Fibroblast of upper back skin (primary cell): ENCODE results near the gene PIP4K2A.
"Not testable (repeated sequence)": the region's sequence is repeated elsewhere in the genome, so short reads cannot be mapped to it uniquely, and the experiment has no call there.

Source experiments
- DNase-seq: peaks from one replicate; pipeline ENCODE4 v3.0.0-alpha.2; 2013

PIP4K2A gene

GRCh38 chr10:22544325-22545068 is 169.9 kb downstream of the PIP4K2A start:
- no peak for DNase-seq

- no peak for DNase-seq
Observed at GRCh38 chr10:22542773-22543172, 171.6 kb downstream of the PIP4K2A start.

DNA sequence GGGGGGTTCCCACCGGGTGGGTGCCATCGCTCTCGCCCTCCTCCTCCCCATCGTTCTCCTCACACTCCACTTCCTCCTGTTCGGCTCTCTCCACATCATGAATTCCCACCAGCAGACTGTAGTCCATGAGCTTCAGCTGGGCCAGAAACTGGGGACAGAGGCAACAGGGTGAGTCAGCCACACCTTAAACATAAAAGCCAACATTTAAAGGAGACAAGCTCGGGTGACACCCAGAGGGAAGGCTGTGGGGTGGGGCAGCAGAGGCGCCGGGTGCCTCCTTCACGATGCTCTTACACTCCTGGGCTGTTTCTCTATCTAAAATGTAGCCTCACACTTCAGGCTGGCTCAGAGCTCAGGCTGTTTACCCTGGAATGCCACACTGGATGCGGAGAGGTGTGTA is 172.5 kb downstream of the PIP4K2A start:
- DNase-seq = no peak

- DNase-seq = no peak
Observed at GRCh38 chr10:22539579-22540298, 174.6 kb downstream of the PIP4K2A start.

- no peak for DNase-seq
Observed at GRCh38 chr10:22537810-22538209, 176.6 kb downstream of the PIP4K2A start.

DNA sequence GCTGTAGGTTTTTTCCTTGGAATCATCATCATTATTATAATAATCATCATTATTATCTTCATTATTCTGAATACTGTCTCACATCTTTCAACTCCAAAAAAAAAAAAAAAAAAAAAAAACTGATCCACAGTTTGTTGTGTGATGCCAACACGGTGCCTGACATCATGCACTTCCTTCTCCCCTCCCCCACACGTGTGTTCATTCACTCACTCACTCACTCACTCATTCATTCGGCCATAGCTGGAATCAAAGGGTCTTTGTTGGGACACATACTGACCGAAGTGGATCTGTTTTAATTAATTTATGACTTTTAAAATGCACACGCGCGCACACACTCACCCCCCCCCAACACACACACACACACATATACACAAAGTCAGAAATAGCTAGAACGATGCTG is 177.8 kb downstream of the PIP4K2A start:
- DNase-seq = no peak

GRCh38 chr10:22534849-22535604 is 179.4 kb downstream of the PIP4K2A start:
- peak; percentile 7 for DNase-seq

DNA sequence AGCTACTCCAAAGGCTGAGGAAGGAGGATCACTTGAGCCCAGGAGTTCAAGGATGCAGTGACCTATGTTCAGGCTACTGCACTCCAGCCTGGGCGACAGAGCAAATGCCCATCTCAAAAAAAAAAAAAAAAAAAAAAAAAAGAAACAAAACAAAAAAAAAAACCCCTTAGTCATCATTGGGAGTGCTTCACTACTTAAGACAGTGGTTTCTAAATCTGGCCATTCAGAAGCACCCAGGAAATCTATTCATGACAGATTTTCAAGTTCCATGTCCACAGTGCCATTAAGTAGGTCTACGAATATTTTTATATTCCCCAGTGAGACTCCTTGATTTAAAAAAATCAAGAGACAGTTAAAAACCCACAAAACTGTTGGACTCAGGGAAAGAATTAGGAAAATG is 182.9 kb downstream of the PIP4K2A start:
- no peak for DNase-seq

- DNase-seq = no peak
Observed at GRCh38 chr10:22531008-22531407, 183.4 kb downstream of the PIP4K2A start.

DNA sequence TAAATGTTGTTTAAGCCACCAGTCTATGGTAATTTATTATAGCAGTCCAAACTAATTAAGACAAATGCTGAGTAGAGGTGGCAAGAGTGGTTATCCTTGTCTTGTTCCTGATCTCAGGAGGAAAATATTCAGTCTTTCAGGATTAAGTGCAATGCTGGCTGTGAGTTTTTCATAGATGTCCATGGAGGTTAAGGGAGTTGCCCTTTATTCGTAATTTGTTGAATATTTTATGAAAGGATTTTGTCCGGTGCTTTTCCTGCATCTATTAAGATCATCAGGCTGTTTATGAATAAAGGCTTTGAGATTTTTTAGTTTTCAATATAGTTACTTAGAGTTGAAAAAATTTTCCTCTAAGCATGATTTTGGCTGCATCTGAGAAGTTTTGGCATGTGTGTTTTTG is 186.9 kb downstream of the PIP4K2A start:
- DNase-seq = no peak

DNA sequence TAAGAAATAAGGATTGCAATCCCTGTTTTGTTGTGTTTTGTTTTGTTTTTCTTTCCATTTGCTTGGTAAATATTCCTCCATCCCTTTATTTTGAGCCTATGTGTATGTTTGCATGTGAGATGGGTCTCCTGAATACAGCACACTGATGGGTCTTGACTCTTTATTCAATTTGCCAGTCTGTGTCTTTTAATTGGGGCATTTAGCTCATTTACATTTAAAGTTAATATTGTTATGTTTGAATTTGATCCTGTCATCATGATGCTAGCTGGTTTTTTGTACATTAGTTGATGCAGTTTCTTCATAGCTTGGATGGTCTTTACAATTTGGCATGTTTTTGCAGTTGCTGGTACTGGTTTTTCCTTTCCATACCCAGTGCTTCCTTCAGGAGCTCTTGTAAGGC is 190.0 kb downstream of the PIP4K2A start:
- DNase-seq = not testable (repeated sequence)

DNA sequence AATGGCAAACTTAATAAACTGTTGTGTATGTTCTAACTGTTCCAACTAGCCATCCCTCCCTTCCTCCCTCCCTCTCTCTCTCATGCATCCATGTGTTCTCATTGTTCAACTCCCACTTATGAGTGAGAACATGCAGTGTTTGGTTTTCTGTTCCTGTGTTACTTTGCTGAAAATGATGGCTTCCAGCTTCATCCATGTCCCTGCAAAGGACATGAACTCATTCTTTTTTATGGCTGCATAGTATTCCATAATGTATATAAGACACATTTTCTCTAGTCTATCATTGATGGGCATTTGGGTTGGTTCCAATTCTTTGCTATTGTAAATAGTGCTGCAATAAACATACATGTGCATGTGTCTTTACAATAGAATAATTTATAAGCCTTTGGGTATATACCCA is 193.7 kb downstream of the PIP4K2A start:
- not testable (repeated sequence) for DNase-seq

GRCh38 chr10:22518167-22518724 is 196.1 kb downstream of the PIP4K2A start:
- no peak for DNase-seq

DNA sequence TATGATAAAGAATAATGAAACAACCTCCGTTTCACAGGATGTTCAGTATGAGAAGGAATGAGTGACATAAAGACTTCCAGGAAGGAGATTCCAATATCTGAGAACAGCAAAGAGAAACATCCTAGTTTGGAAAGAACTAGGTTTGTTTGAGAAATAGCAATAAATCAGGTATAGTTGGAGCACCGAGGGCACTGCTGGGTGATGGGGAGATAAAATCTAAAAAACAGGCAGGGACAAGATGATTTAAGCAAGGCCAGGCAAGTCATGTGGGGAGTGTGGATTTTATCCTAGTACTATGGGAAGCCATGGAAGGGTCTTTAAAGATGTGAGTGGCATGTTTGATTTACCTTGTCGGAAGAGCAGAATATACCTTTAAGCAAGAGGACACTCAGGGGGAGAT is 199.4 kb downstream of the PIP4K2A start:
- DNase-seq = no peak

- not testable (repeated sequence) for DNase-seq
Observed at GRCh38 chr10:22514414-22514758, 200.0 kb downstream of the PIP4K2A start.

GRCh38 chr10:22513483-22514413 is 200.6 kb downstream of the PIP4K2A start:
- DNase-seq = not testable (repeated sequence)

DNA sequence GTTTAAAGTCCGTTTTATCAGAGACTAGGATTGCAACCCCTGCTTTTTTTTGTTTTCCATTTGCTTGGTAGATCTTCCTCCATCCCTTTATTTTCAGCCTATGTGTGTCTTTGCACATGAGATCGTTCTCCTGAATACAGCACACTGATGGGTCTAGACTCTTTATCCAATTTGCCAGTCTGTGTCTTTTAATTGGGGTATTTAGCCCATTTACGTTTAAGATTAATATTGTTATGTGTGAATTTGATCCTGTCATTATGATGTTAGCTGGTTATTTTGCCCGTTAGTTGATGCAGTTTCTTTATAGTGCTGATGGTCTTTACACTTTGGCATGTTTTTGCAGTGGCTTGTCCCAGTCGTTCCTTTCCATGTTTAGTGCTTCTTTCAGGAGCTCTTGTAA is 202.4 kb downstream of the PIP4K2A start:
- not testable (repeated sequence) for DNase-seq

- DNase-seq = not testable (repeated sequence)
Observed at GRCh38 chr10:22508214-22508613, 206.2 kb downstream of the PIP4K2A start.

- no peak for DNase-seq
Observed at GRCh38 chr10:22505911-22506685, 208.3 kb downstream of the PIP4K2A start.

DNA sequence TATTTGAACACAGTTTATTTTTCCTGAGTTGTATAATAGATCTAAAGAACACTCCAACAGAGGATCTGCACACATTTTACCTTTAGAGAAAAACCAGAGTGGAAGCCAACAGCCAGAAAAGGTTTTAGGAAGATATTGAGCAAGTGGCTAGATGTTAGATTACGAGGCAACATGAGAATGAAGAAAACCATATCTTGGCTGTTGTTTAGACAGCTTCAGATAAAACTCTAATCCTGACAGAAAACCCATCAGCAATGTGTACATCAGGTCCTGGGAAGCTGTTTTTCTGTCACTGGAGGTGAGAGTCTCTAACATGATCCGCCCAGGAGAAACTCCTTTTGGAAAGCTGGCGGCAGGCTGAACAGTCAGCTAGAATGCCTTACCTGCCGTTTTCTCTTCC is 209.6 kb downstream of the PIP4K2A start:
- DNase-seq = no peak

- DNase-seq = no peak
Observed at GRCh38 chr10:22503315-22504088, 210.9 kb downstream of the PIP4K2A start.
